Iris pigment epithelial cell (primary cell): ENCODE results near the gene TAS2R20.

ENCODE experiments used
- DNase-seq: peaks from one replicate; pipeline ENCODE4 v3.0.0-alpha.2; 2011; ENCODE audit warnings: low read depth

TAS2R20 gene

DNA sequence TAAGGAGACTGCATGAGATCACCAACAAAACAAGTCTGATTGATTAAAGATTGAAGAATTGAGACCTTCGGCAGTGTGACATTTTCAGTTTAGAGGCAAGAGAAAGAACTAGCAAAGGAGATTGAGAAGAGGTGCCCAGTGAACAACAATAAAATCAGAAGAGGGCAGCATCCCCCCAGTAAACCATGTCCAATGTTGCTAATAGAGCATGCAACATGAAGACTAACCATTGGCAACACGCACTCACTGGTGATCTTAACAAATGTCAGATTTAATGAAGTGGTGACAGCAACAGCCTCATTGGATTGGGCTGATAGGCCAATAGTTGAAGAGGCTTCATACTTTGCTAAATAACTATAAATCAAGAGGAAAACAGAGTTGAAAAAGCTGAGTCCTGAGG, 38.3 kb downstream of the TAS2R20 start:
- no peak for DNase-seq

DNA sequence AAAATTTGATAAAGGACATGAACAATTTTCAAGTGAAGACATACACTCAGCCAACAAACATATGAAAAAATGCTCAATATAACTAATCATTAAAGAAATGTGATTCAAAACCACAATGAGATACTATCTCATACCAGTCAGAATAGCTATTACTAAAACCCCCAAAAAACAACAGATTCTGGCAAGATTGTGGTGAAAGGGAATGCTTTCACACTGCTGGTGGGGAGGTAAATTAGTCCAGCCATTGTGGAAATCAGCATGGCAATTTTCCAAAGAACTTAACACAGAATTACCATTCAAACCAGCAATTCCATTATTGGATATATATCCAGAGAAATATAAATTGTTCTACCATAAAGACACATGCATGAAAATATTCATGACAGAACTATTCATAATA, 40.4 kb downstream of the TAS2R20 start:
- peak; percentile 39 for DNase-seq

GRCh38 chr12:10956085-10956484, 42.0 kb downstream of the TAS2R20 start:
- no peak for DNase-seq

- no peak for DNase-seq
Observed at GRCh38 chr12:10952645-10953044, 45.5 kb downstream of the TAS2R20 start.
